HCT116 (cell line): ENCODE data around the gene NPL. TPM values are rescaled to one million over a fixed set of nuclear protein-coding genes. Genes with fewer than 3 reads are reported as not detected.
A peak's percentile ranks its signal among the peaks of the same experiment; 100 is the strongest.

Experiments used
- ATAC-seq: fragments of 200-7000 bp; cut with Tn5 transposase; 2 replicates; pipeline ENCODE4 v1.9.1; 2020; ENCODE audit warnings: mild to moderate bottlenecking, moderate library complexity
- BruUV-seq: library from RNA; stranded (reverse); fragments of 400-500 nt; replicated peaks from 2 replicates; lab custom pipeline; 2021; lab: Mats Ljungman, UMichigan
- CTCF ChIA-PET: fragments of 300-600 bp; sonication (Branson Sonifier 250); formaldehyde crosslinking; loops from one replicate; lab custom pipeline; 2021; ENCODE audit warnings: antibody characterized with exemption; lab: Charles Lee
- POLR2A ChIA-PET: fragments of 300-600, 350-600 bp; sonication (Branson Sonifier 250); formaldehyde crosslinking; loops from one replicate; lab custom pipeline; 2021; ENCODE audit warnings: antibody characterized with exemption; lab: Charles Lee
- RAD21 ChIA-PET, 2 experiments: fragments of 300-600 bp; sonication (Branson Sonifier 250); formaldehyde crosslinking; loops; one replicate each; lab custom pipeline; 2023; ENCODE audit warnings: low total read pairs in 2 of 2; ENCODE audit not compliant: uncharacterized antibody in 2 of 2, unreplicated experiment in 2 of 2, low non-redundant PET in 1 of 2; lab: Charles Lee
- DNase-seq: peaks from one replicate; pipeline ENCODE4 v3.0.0-alpha.2; 2010; ENCODE audit warnings: low read depth, low spot score
- H2AFZ ChIP-seq: fragments of 200-600 bp; shearing (Covaris generic), sonication (generic); 2 replicates; pipeline ENCODE4 v1.6.1; 2017; ENCODE audit warnings: low read depth, mixed run types, mixed read lengths, antibody characterized with exemption, low read length; ENCODE audit not compliant: poor library complexity, severe bottlenecking
- H3K27ac ChIP-seq: 2 replicates; pipeline ENCODE4 v1.5.1; 2012; ENCODE audit warnings: low read depth, low read length
- H3K27me3 ChIP-seq: fragments of 200-600 bp; sonication (generic); 2 replicates; pipeline ENCODE4 v1.6.1; 2016; ENCODE audit warnings: mixed run types, low read length, mixed read lengths; ENCODE audit not compliant: insufficient read depth
- H3K36me3 ChIP-seq, 2 experiments: fragments of 200-500 bp in 1 of 2; fragments of 200-600 bp in 1 of 2; sonication (Bioruptor generic) in 1 of 2; sonication (generic) in 1 of 2; 2 replicates each; pipeline versions ENCODE4 v1.5.1 to v1.6.1; 2014 to 2016; ENCODE audit warnings: low read length in 2 of 2, inconsistent platforms in 1 of 2, mixed read lengths in 1 of 2, mixed run types in 1 of 2; ENCODE audit not compliant: insufficient read depth in 2 of 2, control insufficient read depth in 1 of 2
- H3K4me1 ChIP-seq, 2 experiments: fragments of 200-600 bp in 1 of 2; sonication (generic) in 1 of 2; 2 replicates each; pipeline versions ENCODE4 v1.5.1 to v1.6.1; 2012 to 2017; ENCODE audit warnings: low read length in 2 of 2, inconsistent platforms in 1 of 2, mild to moderate bottlenecking in 1 of 2, mixed read lengths in 1 of 2, mixed run types in 1 of 2, moderate library complexity in 1 of 2; ENCODE audit not compliant: insufficient read depth in 2 of 2, control insufficient read depth in 1 of 2
- H3K4me2 ChIP-seq: fragments of 200-600 bp; sonication (generic); 2 replicates; pipeline ENCODE4 v1.6.1; 2017; ENCODE audit warnings: mixed run types, low read length, mixed read lengths
- H3K4me3 ChIP-seq, 2 experiments: fragments of 200-600 bp in 1 of 2; sonication (generic) in 1 of 2; replicated peaks in 1 of 2; 2 replicates each; pipeline ENCODE4 v1.5.1; 2011 to 2016; ENCODE audit warnings: low read length in 2 of 2, control low read depth in 1 of 2, low read depth in 1 of 2, mild to moderate bottlenecking in 1 of 2, mixed read lengths in 1 of 2, mixed run types in 1 of 2
- H3K79me2 ChIP-seq: fragments of 200-600 bp; sonication (generic); 2 replicates; pipeline ENCODE4 v1.6.1; 2017; ENCODE audit warnings: mild to moderate bottlenecking, mixed run types, low read length, moderate library complexity, mixed read lengths; ENCODE audit not compliant: insufficient read depth
- H3K9ac ChIP-seq: fragments of 200-600 bp; sonication (generic); 2 replicates; pipeline ENCODE4 v1.6.1; 2016; ENCODE audit warnings: low read length, mixed read lengths
- H3K9me2 ChIP-seq: fragments of 200-600 bp; sonication (generic), shearing (Covaris generic); 2 replicates; pipeline ENCODE4 v1.6.1; 2017; ENCODE audit warnings: mixed run types, mild to moderate bottlenecking, moderate library complexity; ENCODE audit not compliant: insufficient read depth
- H3K9me3 ChIP-seq, 2 experiments: fragments of 200-500 bp in 1 of 2; fragments of 200-600 bp in 1 of 2; sonication (Bioruptor generic) in 1 of 2; sonication (generic) in 1 of 2; 2 replicates each; pipeline ENCODE4 v1.6.1; 2014 to 2017; ENCODE audit warnings: low read length in 2 of 2, mixed read lengths in 2 of 2, inconsistent platforms in 1 of 2, low read depth in 1 of 2, mild to moderate bottlenecking in 1 of 2, mixed run types in 1 of 2, moderate library complexity in 1 of 2; ENCODE audit not compliant: control insufficient read depth in 1 of 2, insufficient read depth in 1 of 2
- H4K20me1 ChIP-seq: fragments of 200-600 bp; sonication (generic), shearing (Covaris generic); 2 replicates; pipeline ENCODE4 v1.6.1; 2017; ENCODE audit warnings: mixed run types, mild to moderate bottlenecking, moderate library complexity; ENCODE audit not compliant: insufficient read depth
- CBX3 ChIP-seq: IDR thresholded peaks from 2 replicates; pipeline ENCODE4 v1.6.1; 2012; ENCODE audit warnings: low read depth
- CEBPB ChIP-seq: IDR thresholded peaks from 2 replicates; pipeline ENCODE4 v1.6.1; 2012; ENCODE audit warnings: low read depth
- CTCF ChIP-seq, 3 experiments: fragments of 200-600 bp in 1 of 3; sonication (generic) in 1 of 3; IDR thresholded peaks in 2 of 3; conservative IDR thresholded peaks in 1 of 3; 2 replicates each; pipeline ENCODE4 v1.5.1; 2012 to 2017; ENCODE audit warnings: low read depth in 2 of 3, low read length in 2 of 3, antibody characterized with exemption in 1 of 3, borderline replicate concordance in 1 of 3, control low read depth in 1 of 3, mild to moderate bottlenecking in 1 of 3, mixed read lengths in 1 of 3, mixed run types in 1 of 3, moderate library complexity in 1 of 3; ENCODE audit not compliant: insufficient read depth in 1 of 3
- EGR1 ChIP-seq: IDR thresholded peaks from 2 replicates; pipeline ENCODE4 v1.6.1; 2012; ENCODE audit warnings: low read depth
- EZH2 ChIP-seq: fragments of 200-600 bp; sonication (generic); IDR thresholded peaks from 2 replicates; pipeline ENCODE4 v1.6.1; 2017; ENCODE audit warnings: antibody characterized with exemption, mixed run types
- EZH2phosphoT487 ChIP-seq: fragments of 200-600 bp; IDR thresholded peaks from 2 replicates; pipeline ENCODE4 v1.6.1; 2018; ENCODE audit warnings: antibody characterized with exemption, borderline replicate concordance
- FOSL1 ChIP-seq: IDR thresholded peaks from 2 replicates; pipeline ENCODE4 v1.6.1; 2012; ENCODE audit warnings: low read depth
- POLR2A ChIP-seq: IDR thresholded peaks from 2 replicates; pipeline ENCODE4 v1.7.0; 2011; ENCODE audit warnings: borderline replicate concordance; ENCODE audit not compliant: insufficient read depth, insufficient read length; ENCODE audit errors: extremely low read depth
- POLR2AphosphoS5 ChIP-seq: IDR thresholded peaks from 2 replicates; pipeline ENCODE4 v1.6.1; 2011; ENCODE audit warnings: mild to moderate bottlenecking, low read depth, low read length, moderate library complexity
- RAD21 ChIP-seq: IDR thresholded peaks from 2 replicates; pipeline ENCODE4 v1.6.1; 2012; ENCODE audit warnings: low read depth, mild to moderate bottlenecking
- REST ChIP-seq: IDR thresholded peaks from 2 replicates; pipeline ENCODE4 v1.6.1; 2012; ENCODE audit warnings: low read depth
- SIN3A ChIP-seq: IDR thresholded peaks from 2 replicates; pipeline ENCODE4 v1.6.1; 2012; ENCODE audit warnings: low read depth
- SRF ChIP-seq: IDR thresholded peaks from 2 replicates; pipeline ENCODE4 v1.6.1; 2012; ENCODE audit warnings: low read depth
- TCF7L2 ChIP-seq: IDR thresholded peaks from 2 replicates; pipeline ENCODE4 v1.7.0; 2011; ENCODE audit warnings: borderline replicate concordance, inconsistent platforms; ENCODE audit not compliant: insufficient read depth, insufficient read length; ENCODE audit errors: extremely low read depth
- YY1 ChIP-seq: IDR thresholded peaks from 2 replicates; pipeline ENCODE4 v1.6.1; 2011; ENCODE audit warnings: low read length, low read depth, moderate library complexity, mild to moderate bottlenecking; ENCODE audit not compliant: insufficient replicate concordance; ENCODE audit errors: extremely low read depth
- ZNF274 ChIP-seq: fragments of 200-500 bp; sonication (Bioruptor generic); IDR thresholded peaks from 2 replicates; pipeline ENCODE4 v1.6.1; 2014; ENCODE audit warnings: mild to moderate bottlenecking, low read depth, low read length, inconsistent platforms
- intact Hi-C: fragments of 100-400 bp; cut with micrococcal nuclease; formaldehyde crosslinking; loops from 2 replicates; pipeline ENCODE4 v1.10.0; 2022
- total RNA-seq: library from RNA; stranded (reverse); gene quantifications from one replicate; pipeline ENCODE4 v1.2.1, GENCODE V29; 2021; ENCODE audit not compliant: unreplicated experiment
- TF ChIP-seq, protein P1 (sequence below): IDR thresholded peaks from 2 replicates; pipeline ENCODE4 v1.6.1; 2012
- TF ChIP-seq, protein P2 (sequence below): IDR thresholded peaks from 2 replicates; pipeline ENCODE4 v1.6.1; 2012

NPL gene
- total RNA-seq, 1 experiment from 2014 or later, result 0.39 TPM

DNA sequence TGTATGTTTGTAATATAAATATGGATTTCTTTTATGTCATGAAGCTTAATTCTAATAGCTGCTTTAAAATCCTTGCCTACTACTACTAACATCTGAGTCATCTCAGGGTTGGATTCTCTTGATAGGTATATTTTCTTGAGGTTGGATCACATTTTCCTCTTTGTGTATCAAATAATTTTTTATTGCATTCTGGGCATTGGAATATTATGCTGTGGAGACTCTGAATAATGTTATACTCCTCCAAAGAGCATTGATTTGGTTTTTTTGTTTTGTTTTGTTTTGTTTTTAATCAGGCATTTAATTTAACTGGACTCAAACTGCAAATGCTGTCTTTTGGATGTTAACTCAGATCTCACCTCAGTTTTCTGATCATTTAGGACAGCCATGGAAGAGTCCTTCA is 57.5 kb downstream of the NPL start:
- BruUV-seq, result TSS peak; percentile 0
- TF ChIP-seq EZH2phosphoT487 (no peak), CBX3 (no peak), FOSL1 (no peak), CTCF (IDR thresholded peaks at IDR 0.05 in 2 of 3, conservative IDR thresholded peaks at IDR 0.05 in 1 of 3; ENCODE audit: borderline replicate concordance in 1 of 3, insufficient read depth in 1 of 3, low read depth in 2 of 3, low read length in 2 of 3) (no peak), RAD21 (no peak), TCF7L2 (no peak), SRF (no peak), POLR2AphosphoS5 (no peak), EZH2 (no peak), REST (no peak), ZNF274 (no peak), SIN3A (no peak), CEBPB (no peak), YY1 (no peak), POLR2A (no peak), EGR1 (no peak)
- TF ChIP-seq, protein P1, sequence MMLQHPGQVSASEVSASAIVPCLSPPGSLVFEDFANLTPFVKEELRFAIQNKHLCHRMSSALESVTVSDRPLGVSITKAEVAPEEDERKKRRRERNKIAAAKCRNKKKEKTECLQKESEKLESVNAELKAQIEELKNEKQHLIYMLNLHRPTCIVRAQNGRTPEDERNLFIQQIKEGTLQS, result no peak
- TF ChIP-seq, protein P2, sequence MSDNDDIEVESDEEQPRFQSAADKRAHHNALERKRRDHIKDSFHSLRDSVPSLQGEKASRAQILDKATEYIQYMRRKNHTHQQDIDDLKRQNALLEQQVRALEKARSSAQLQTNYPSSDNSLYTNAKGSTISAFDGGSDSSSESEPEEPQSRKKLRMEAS, result no peak
- Histone ChIP-seq H3K27me3 (no peaks in the 10 kb centered on the region), H3K9me3 (no peaks in the 10 kb centered on the region), H3K4me2 (no peak overlapping the region), H4K20me1 (peaks cover 83% of the 10 kb centered on the region; the same call in 1 of the 2 replicates), H3K4me3 (no peak overlapping the region), H3K36me3 (peaks cover 61 to 65% of the 10 kb centered on the region in 2 experiments), H3K4me1 (peaks cover 0 to 3% of the 10 kb centered on the region in 2 experiments; a peak in 1 of 4 replicates), H3K9me2 (no peaks in the 10 kb centered on the region), H2AFZ (no peak overlapping the region), H3K9ac (no peak overlapping the region), H3K27ac (no peak overlapping the region), H3K79me2 (peaks cover 100% of the 10 kb centered on the region)
- RAD21 ChIA-PET, result no interaction called here
- CTCF ChIA-PET, result no interaction called here
- DNase-seq (no peak), ATAC-seq (no peak)
- intact Hi-C loops, result no loop called here
- POLR2A ChIA-PET, result no interaction called here
